Gastroesophageal sphincter (tissue), 4 donors: ENCODE measurements around the gene SRPRA. TPM values are rescaled to one million over a fixed set of nuclear protein-coding genes. Genes with fewer than 3 reads are reported as not detected.

Experiments
- ATAC-seq: fragments of 150-250 bp; one replicate; pipeline ENCODE4 v1.9.1; 2016; ENCODE audit warnings: mild to moderate bottlenecking, moderate library complexity
- H3K27ac ChIP-seq, 4 donors: fragments of 200-600 bp; sonication (generic) in 3 of 4; 1 replicate in 3 of 4; 2 replicates in 1 of 4; pipeline ENCODE4 v1.5.1; 2016 to 2019
- H3K27me3 ChIP-seq: fragments of 200-600 bp; sonication (generic); one replicate; pipeline ENCODE4 v1.5.1; 2019
- H3K36me3 ChIP-seq, 2 donors: fragments of 200-600 bp; sonication (generic); one replicate each; pipeline ENCODE4 v1.5.1; 2019; ENCODE audit warnings: control low read depth in 1 of 2
- H3K4me1 ChIP-seq, 3 donors: fragments of 200-600 bp; sonication (generic); 1 replicate in 2 of 3; 2 replicates in 1 of 3; pipeline ENCODE4 v1.5.1; 2016 to 2019; ENCODE audit warnings: control low read depth in 2 of 3
- H3K4me3 ChIP-seq, 2 donors: fragments of 200-600 bp; sonication (generic); one replicate each; pipeline ENCODE4 v1.5.1; 2019; ENCODE audit warnings: mild to moderate bottlenecking in 1 of 2, moderate library complexity in 1 of 2
- H3K9me3 ChIP-seq, 3 donors: fragments of 200-600 bp; sonication (generic); one replicate each; pipeline ENCODE4 v1.5.1; 2017 to 2019; ENCODE audit warnings: control low read depth in 2 of 3
- EP300 ChIP-seq: sonication (generic); formaldehyde crosslinking; IDR thresholded peaks from one replicate; pipeline ENCODE4 v1.6.1; 2017; ENCODE audit warnings: antibody characterized with exemption, mild to moderate bottlenecking
- POLR2A ChIP-seq, 2 donors: fragments of 450-650 bp; IDR thresholded peaks; one replicate each; pipeline ENCODE4 v1.6.1; 2017; ENCODE audit warnings: antibody characterized with exemption in 2 of 2, mild to moderate bottlenecking in 2 of 2, moderate library complexity in 1 of 2
- POLR2AphosphoS5 ChIP-seq: sonication (generic); formaldehyde crosslinking; IDR thresholded peaks from one replicate; pipeline ENCODE4 v1.6.1; 2017; ENCODE audit warnings: antibody characterized with exemption
- WGBS, 2 donors: methylation state at CpG; one replicate each; pipeline ENCODE4 v1.1.5; 2018; ENCODE audit warnings: low coverage in 1 of 2; 5-methylcytosine and 5-hydroxymethylcytosine counted together
- total RNA-seq, 4 donors: library from RNA; depleted of rRNA; stranded (reverse); fragments of >200 nt; gene quantifications; one replicate each; pipeline ENCODE4 v1.1.0, GENCODE V29; 2016
- TF ChIP-seq, protein P1 (sequence below), 4 experiments: fragments of 200-600 bp in 2 of 4; fragments of 450-650 bp in 2 of 4; sonication (generic) in 1 of 4; IDR thresholded peaks; one replicate each; pipeline ENCODE4 v1.5.1; 2017 to 2019; ENCODE audit warnings: antibody characterized with exemption in 4 of 4, mild to moderate bottlenecking in 2 of 4, moderate library complexity in 2 of 4

Gene SRPRA
- total RNA-seq, 4 donors from 2014 or later, result 84.1 to 87.1 (median 86.7) TPM

DNA sequence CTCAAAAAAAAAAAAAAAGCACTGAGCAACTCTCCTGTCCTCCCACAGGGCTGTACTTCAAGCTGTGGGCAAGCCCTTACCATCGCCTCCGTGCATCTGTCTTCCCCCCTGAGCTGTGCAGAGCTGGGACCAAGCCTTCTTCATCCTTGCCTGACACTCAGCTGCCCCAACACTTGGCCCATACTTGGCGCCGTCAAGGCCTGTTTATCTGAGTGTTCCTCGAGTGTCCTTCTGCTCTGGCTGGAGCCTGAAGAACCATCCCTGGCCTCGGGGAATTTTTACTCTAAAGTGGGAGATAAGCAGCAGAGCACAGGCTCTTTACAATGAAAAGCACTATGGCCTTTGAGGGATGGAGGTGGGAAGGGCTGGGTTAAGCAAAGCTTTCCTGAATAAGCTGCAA is 12.6 kb upstream of the SRPRA start:
- no peak for ATAC-seq
- H3K27ac ChIP-seq, result peak overlapping the region in 2 of 4 donors; percentile 6 to 97

DNA sequence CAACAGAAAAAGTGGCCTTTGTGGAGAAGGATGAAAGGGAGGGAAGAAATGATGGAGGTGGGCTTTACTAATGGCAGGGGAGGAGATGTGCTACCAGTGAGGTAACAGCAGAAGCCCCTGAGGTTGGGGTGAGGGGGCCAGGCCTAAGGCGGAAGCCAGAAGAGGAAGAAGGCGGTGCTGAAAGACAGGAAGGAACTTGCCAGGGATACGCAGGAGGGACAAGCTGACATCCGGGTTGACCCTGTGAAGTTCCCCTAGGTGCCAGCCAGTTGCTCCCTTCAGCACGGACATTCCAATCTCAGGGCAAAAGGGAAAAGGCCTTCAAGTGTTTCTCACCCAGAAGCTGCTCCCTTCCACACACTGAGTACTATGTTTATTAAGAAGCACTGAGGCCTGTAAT is 11.9 kb upstream of the SRPRA start:
- TF ChIP-seq POLR2AphosphoS5 (no peak), EP300 (no peak), POLR2A (IDR thresholded peaks at IDR 0.05) (no peak)
- TF ChIP-seq, protein P1, sequence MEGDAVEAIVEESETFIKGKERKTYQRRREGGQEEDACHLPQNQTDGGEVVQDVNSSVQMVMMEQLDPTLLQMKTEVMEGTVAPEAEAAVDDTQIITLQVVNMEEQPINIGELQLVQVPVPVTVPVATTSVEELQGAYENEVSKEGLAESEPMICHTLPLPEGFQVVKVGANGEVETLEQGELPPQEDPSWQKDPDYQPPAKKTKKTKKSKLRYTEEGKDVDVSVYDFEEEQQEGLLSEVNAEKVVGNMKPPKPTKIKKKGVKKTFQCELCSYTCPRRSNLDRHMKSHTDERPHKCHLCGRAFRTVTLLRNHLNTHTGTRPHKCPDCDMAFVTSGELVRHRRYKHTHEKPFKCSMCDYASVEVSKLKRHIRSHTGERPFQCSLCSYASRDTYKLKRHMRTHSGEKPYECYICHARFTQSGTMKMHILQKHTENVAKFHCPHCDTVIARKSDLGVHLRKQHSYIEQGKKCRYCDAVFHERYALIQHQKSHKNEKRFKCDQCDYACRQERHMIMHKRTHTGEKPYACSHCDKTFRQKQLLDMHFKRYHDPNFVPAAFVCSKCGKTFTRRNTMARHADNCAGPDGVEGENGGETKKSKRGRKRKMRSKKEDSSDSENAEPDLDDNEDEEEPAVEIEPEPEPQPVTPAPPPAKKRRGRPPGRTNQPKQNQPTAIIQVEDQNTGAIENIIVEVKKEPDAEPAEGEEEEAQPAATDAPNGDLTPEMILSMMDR (IDR thresholded peaks at IDR 0.05), result no peak
- Histone ChIP-seq H3K4me1 (peaks cover 0 to 40% (median 9%) of the 10 kb centered on the region in 3 donors), H3K9me3 (no peaks in the 10 kb centered on the region), H3K4me3 (no peak overlapping the region), H3K36me3 (peaks cover 0 to 26% of the 10 kb centered on the region in 2 donors), H3K27ac (peak overlapping the region in 1 of 4 donors; percentile 6), H3K27me3 (no peaks in the 10 kb centered on the region)
- WGBS, 2 donors, result 77 to 80% methylated on average over 5 of the region's 5 CpGs
- no peak for ATAC-seq

More for the DNA sequence above, 12.6 kb upstream of the SRPRA start:
- Histone ChIP-seq H3K27me3 (no peaks in the 10 kb centered on the region), H3K4me3 (no peak overlapping the region), H3K4me1 (peaks cover 0 to 40% (median 9%) of the 10 kb centered on the region in 3 donors), H3K9me3 (no peaks in the 10 kb centered on the region), H3K36me3 (peaks cover 0 to 20% of the 10 kb centered on the region in 2 donors)
- no peak for TF ChIP-seq POLR2A (IDR thresholded peaks at IDR 0.05)
- no peak for TF ChIP-seq POLR2AphosphoS5
- TF ChIP-seq, protein P1 (IDR thresholded peaks at IDR 0.05), result no peak
- TF ChIP-seq EP300, result no peak
- WGBS, 2 donors, result 73 to 79% methylated on average over 5 to 6 of the region's 6 CpGs

DNA sequence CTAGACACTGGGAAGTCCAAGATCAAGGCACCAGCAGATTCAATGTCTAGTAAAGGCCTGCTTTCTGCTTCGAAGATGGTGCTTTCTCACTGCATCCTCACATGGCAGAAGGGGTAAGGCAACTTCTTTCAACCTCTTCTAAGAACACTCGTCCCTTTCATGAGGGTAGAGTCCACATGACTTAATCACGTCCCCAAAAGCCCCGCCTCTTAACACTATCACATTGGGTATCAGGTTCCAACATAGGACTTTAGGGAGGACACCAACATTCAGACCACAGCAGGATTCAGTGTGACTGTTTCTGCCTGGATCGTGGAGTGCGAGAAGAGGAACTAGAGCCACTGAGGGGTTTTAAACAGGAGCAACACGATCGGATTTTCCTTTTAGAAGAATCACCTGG is 10.5 kb upstream of the SRPRA start:
- 90% methylated on average over 5 of the region's 8 CpGs; no CpG with 5 or more reads in 1 of the 2 donors for WGBS, 2 donors
- peaks cover 0 to 29% (median 9%) of the 10 kb centered on the region in 3 donors for H3K4me1 ChIP-seq
- no peaks in the 10 kb centered on the region for H3K27me3 ChIP-seq
- no peak for ATAC-seq
- peaks cover 0 to 40% of the 10 kb centered on the region in 2 donors for H3K36me3 ChIP-seq
- no peak overlapping the region for H3K27ac ChIP-seq
- H3K4me3 ChIP-seq, result no peak overlapping the region
- no peaks in the 10 kb centered on the region for H3K9me3 ChIP-seq
- TF ChIP-seq, protein P1 (IDR thresholded peaks at IDR 0.05), result no peak
- TF ChIP-seq POLR2AphosphoS5, result no peak
- no peak for TF ChIP-seq EP300
- TF ChIP-seq POLR2A (IDR thresholded peaks at IDR 0.05), result no peak

- TF ChIP-seq EP300, result no peak
- TF ChIP-seq POLR2AphosphoS5, result no peak
- TF ChIP-seq, protein P1 (IDR thresholded peaks at IDR 0.05), result no peak
- TF ChIP-seq POLR2A (IDR thresholded peaks at IDR 0.05), result no peak
- 83 to 84% methylated on average over 1 to 2 of the region's 4 CpGs for WGBS, 2 donors
- H3K9me3 ChIP-seq, result no peaks in the 10 kb centered on the region
- H3K27me3 ChIP-seq, result no peaks in the 10 kb centered on the region
- no peak overlapping the region for H3K27ac ChIP-seq
- H3K36me3 ChIP-seq, result peaks cover 0 to 54% of the 10 kb centered on the region in 2 donors
- peaks cover 0 to 20% (median 9%) of the 10 kb centered on the region in 3 donors for H3K4me1 ChIP-seq
- ATAC-seq, result no peak
- H3K4me3 ChIP-seq, result no peak overlapping the region
Observed at GRCh38 chr11:126277780-126278179, 9.1 kb upstream of the SRPRA start.

GRCh38 chr11:126277322-126277721 is 8.6 kb upstream of the SRPRA start:
- no peak for TF ChIP-seq POLR2A (IDR thresholded peaks at IDR 0.05)
- no peak for TF ChIP-seq POLR2AphosphoS5
- TF ChIP-seq, protein P1 (IDR thresholded peaks at IDR 0.05), result no peak
- TF ChIP-seq EP300, result no peak
- Histone ChIP-seq H3K4me1 (peaks cover 0 to 17% (median 6%) of the 10 kb centered on the region in 3 donors), H3K27me3 (no peaks in the 10 kb centered on the region), H3K27ac (no peak overlapping the region), H3K4me3 (no peak overlapping the region), H3K9me3 (no peaks in the 10 kb centered on the region), H3K36me3 (peaks cover 0 to 59% of the 10 kb centered on the region in 2 donors)
- no peak for ATAC-seq
- whole genome bisulfite sequencing, 2 donors, result 93% methylated on average over 8 of the region's 11 CpGs; no CpG with 5 or more reads in 1 of the 2 donors
